ENCODE data around the gene BOD1L1.

Gene BOD1L1

GRCh38 chr4:13642170-13642950 lies 14.8 kb upstream of the BOD1L1 start:
- POLR2A ChIA-PET, result no interaction called here
- no peak for TF ChIP-seq CTCF (IDR thresholded peaks at IDR 0.05; ENCODE audit: control extremely low read depth, extremely low read depth, low read depth, missing control alignments)
- no peak for DNase-seq (ENCODE audit: extremely low spot score)
- CTCF ChIA-PET, result interaction anchor here (1.2 to 9.4 kb wide), 7 partner anchors 8 to 31 kb away, joined by 3 to 101 read pairs (median 5); partner anchors contain the start of gene BOD1L1

GRCh38 chr4:13641084-13641483 lies 13.6 kb upstream of the BOD1L1 start:
- DNase-seq (ENCODE audit: extremely low spot score), result no peak
- TF ChIP-seq CTCF (IDR thresholded peaks at IDR 0.05; ENCODE audit: control extremely low read depth, extremely low read depth, low read depth, missing control alignments), result no peak
- ChIA-PET POLR2A (no interaction called here), CTCF (interaction anchor here (1.3 to 9.4 kb wide), 5 partner anchors 9 to 30 kb away, joined by 3 to 101 read pairs (median 14); partner anchors contain the start of gene BOD1L1)

GRCh38 chr4:13640149-13640940 lies 12.8 kb upstream of the BOD1L1 start:
- POLR2A ChIA-PET, result no interaction called here
- no peak for DNase-seq (ENCODE audit: extremely low spot score)
- CTCF ChIA-PET, result interaction anchor here (0.7 to 9.4 kb wide), 4 partner anchors 9 to 15 kb away, joined by 3 to 101 read pairs (median 16); partner anchors contain the start of gene BOD1L1
- TF ChIP-seq CTCF (IDR thresholded peaks at IDR 0.05; ENCODE audit: control extremely low read depth, extremely low read depth, low read depth, missing control alignments), result no peak

- ChIA-PET CTCF (interaction anchor here (1.8 kb wide), 1 partner anchor 19 kb away, joined by 5 read pairs; no protein-coding TSS in a partner anchor), POLR2A (no interaction called here)
- no peak for DNase-seq (ENCODE audit: extremely low spot score)
- no peak for TF ChIP-seq CTCF (IDR thresholded peaks at IDR 0.05; ENCODE audit: control extremely low read depth, extremely low read depth, low read depth, missing control alignments)
These were observed 7.8 kb upstream of the BOD1L1 start for GRCh38 chr4:13635286-13635799.

GRCh38 chr4:13633671-13634070 lies 6.1 kb upstream of the BOD1L1 start:
- DNase-seq (ENCODE audit: extremely low spot score), result no peak
- no peak for TF ChIP-seq CTCF (IDR thresholded peaks at IDR 0.05; ENCODE audit: control extremely low read depth, extremely low read depth, low read depth, missing control alignments)
- CTCF ChIA-PET, result interaction anchor here (1.3 to 1.8 kb wide), 5 partner anchors 9 to 20 kb away, joined by 3 to 5 read pairs (median 3); no protein-coding TSS in a partner anchor
- POLR2A ChIA-PET, result no interaction called here

GRCh38 chr4:13627178-13627605 lies 333 bp downstream of the BOD1L1 start:
- CTCF ChIA-PET, result interaction anchor here (1.4 to 1.5 kb wide), 3 partner anchors 9 to 30 kb away, joined by 3 to 9 read pairs (median 8); no protein-coding TSS in a partner anchor
- no peak for TF ChIP-seq CTCF (IDR thresholded peaks at IDR 0.05; ENCODE audit: control extremely low read depth, extremely low read depth, low read depth, missing control alignments)
- POLR2A ChIA-PET, result no interaction called here
- no peak for DNase-seq (ENCODE audit: extremely low spot score)
